ENCODE results near the gene CDH16.

GRCh38 chr16:66961914-66962313, 43.2 kb upstream of the CDH16 start:
- TF ChIP-seq POLR2A (IDR thresholded peaks at IDR 0.05) (no peak), CTCF (IDR thresholded peaks at IDR 0.05) (no peak)

Data from testis (tissue), 2 donors.